Effector CD4-positive, alpha-beta T cell (primary cell): ENCODE measurements around the gene RRP1.

ENCODE experiments used
- DNase-seq: peaks from one replicate; pipeline ENCODE4 v3.0.0-alpha.2; 2020

RRP1 gene

DNA sequence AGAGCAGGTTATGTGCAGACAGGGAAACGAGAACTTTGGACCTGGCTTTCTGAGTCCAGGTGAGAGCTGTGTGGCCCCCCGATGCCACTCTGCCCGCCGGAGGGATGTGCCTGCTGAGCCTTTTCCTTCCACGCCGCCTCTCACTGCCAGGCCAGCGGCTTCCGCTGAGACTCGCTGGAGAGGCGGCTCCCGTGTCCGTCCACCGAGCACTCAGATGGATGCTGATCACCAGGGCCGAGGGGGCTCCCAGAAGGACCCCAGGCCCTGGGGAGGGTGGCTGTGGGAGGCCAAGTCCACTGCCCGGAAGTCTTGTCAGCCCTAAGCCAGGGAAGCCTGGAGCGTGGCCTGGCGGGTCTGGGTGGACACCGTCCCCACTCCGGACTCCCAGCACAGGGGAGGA, 29.7 kb upstream of the RRP1 start:
- no peak for DNase-seq

DNA sequence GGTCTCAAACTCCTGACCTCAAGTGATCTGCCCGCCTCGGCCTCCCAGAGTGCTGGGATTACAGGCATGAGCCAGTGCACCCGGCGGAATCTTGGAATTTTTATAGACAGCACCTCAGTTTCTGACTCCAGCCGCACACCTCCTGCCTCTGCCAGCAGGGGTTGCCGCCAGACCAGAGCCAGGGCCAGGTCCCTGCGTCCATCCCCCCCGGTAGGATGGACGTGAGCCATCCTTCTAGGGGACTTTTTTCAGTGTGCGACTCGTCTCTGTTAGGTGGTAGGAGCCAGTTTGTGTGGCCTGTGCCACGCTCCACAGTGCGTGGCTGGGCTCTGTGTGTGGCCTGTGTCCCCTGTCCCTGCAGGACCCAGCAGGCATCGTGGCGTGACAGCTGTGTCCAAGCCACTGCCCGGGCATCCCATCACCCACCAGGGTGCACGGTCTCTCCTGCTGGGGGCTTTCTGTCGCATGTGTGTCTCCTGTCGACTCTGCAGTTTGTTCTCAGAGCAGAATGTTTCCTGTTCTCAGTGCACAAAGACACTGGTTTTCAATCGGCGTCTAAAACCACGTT, 28.9 kb upstream of the RRP1 start:
- no peak for DNase-seq

DNA sequence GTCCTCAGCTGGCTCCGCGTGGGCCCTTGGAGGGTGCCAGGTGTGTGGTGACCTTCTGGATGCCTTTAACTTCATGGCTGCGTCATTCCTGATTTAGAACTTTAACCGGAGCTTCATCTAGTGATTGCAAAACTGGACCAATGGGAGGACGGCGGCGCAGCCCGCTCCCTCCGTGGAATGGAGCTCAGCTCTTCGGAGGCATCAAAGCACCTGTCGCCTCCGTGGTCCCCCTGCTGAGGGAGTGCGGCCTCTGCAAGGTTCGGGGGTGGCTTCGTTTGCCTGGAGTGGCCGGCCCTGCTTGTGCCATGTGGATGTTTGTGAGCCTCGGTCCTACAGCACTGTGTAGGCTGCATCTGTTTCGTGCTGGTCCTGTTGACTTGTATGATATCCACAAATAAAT, 27.5 kb upstream of the RRP1 start:
- no peak for DNase-seq

DNA sequence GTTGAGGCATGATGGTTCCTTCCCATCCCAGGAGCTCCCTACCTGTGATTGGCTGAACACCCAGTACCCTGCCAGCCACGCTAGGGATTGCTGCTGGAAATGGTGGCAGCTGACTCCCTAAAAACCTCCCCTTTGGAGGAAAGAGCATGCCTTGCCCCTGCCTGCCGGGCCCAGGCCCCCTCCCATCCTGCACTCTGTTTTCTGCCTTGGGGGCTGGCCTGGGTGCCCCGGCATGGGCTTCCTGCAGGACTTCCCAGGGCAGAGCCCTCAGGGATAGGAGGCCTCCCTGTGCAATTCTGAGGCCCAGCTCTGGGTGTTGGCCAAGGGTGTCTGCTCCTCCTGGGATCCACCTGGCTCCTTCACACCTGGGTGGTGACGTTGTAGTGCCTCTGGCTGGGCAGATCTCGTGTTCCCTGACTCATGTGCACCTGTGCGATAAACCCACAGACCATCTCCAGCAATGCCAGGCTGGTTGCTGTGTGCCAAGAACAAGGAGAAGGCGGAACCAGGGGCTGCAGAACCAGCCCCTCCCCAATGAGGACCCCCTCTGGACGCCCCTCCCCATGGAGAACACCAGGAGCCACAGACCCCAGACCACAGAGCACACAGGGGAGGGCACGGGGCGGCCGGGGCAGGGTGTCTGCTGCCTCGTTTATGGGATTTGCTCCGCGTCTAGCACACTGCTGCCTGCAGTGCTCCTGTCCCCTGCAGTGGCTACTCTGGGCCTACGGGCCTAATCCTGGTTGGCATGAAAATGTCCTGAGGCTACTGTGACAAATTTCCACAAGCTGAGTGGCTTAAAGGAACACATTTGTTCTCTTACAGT, 26.9 kb upstream of the RRP1 start:
- DNase-seq = no peak

DNA sequence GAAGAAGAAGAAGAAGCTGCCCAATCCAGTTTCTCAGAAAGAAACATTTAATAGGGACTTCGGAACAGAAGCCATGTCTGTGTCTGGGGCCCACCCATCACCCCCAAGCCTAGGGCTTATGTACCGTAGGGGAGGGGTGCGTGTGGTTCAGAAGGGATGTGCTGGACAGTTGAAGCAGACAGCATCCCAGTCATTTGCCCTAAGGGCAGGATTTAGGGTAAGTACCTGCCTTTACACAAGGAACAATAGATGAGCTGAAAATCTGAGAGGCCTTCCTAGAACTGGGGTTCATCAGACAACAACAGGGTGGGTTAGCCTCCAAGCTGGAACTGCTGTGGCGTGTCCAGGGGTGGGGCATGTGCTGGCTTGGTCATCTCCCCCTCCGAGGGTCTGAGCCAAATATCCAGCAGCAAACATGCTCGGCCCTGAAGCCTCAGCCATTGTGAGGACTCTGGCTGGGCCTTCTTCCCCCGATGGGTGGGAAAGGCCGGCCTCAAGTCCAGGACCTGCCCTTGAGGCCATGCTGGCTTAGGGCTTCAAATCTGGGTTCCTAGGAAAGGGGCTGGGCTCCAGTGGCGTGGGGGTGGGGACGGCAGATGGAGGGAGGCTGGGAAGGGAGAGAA, 25.4 kb upstream of the RRP1 start:
- DNase-seq = no peak

DNA sequence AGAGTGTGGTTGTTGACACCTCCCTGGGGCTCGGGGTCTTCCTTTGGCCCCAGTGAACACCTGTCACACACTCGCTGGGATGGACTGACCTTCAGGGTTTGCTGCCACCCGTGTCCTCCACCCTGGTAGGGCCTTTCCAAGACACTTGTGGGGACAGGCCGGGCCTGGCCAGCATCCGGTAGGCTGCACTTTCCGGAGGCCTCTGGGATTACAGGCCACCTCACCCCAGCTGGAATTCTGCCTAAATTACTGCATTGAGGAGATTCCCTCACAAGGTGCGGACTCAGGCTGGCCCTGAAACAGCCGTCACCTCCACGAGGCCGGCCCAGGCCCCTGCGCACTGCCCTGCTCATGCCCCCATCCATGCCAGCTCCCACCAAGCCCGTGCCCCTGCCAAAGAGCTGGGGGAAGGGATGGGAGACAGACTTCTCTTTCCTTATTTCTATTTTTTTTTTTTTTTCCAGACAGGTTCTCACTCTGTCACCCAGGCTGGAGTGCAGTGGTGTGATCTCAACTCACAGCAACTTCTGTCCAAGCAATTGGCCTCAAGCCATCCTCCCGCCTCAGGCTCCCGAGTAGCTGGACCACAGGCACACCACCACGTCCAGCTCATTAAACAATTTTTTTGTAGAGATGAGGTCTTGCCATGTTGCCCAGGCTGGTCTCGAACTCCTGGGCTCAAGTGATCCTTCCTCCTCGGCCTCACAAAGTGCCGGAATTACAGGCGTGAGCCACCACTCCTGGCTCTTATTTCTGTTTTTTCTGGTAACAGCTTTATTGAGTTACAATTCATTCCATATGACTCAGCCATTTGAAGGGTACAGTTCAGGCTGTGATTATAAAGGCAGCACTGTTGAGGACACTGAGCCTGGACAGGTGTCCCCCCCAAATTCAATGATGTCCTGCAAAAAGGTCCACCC, 24.5 kb upstream of the RRP1 start:
- no peak for DNase-seq

DNA sequence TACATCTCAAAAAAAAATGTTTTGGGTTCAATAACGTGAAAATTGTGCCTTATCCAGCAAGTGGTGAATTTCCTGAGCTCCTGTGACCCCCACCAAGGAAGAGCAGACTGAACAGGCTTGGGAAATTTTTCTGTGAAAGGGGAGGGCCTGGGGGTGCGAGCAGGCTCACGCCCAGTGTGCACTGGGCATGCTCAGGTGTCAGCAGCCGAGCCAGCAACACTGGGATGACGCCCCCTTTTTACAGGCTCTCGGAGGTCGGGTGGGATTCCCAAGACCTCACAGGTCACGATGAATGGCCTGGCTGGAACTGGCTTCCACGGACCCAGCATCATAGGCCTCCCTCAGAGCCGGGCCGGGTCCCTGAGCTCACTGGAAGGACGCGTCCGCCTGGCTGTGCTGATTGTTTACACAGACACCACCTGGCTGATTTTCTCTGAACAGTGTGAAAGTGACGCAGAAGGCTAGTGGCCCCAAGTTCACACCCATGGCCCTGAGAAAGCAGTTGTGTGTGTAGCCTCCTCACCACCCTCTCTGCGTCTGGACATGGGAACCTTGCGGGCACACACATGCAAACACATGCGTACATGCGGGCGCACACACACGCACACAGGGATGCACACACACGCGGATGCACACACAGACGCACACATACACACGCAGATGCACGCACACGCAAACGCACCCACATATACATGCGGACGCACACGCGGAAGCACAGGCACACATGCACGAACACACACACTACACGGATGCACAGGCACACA, 22.5 kb upstream of the RRP1 start:
- no peak for DNase-seq

DNA sequence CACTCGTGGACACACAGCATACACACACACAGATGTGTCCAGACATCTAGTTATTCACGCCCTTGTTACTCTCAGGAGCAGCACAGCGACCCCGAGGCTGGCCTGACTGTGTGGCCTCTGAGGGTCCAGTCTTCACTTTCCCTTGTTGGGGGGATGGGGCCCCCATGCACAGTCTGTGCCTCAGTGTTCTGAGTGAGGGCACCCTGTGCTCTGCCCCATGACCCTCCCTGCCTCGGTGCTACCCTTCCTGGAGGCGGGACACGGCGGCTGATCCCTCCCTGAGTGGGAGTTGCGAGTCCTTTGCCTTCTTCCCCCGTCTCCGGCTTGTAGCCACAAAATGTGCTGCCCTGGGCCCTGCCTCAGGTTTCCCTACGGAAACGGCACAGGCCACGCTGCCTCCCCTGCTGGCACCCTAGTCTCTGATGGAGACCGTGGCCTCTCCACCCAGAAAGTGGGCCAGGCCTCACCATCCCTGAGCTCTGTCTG, 21.8 kb upstream of the RRP1 start:
- DNase-seq = no peak

DNA sequence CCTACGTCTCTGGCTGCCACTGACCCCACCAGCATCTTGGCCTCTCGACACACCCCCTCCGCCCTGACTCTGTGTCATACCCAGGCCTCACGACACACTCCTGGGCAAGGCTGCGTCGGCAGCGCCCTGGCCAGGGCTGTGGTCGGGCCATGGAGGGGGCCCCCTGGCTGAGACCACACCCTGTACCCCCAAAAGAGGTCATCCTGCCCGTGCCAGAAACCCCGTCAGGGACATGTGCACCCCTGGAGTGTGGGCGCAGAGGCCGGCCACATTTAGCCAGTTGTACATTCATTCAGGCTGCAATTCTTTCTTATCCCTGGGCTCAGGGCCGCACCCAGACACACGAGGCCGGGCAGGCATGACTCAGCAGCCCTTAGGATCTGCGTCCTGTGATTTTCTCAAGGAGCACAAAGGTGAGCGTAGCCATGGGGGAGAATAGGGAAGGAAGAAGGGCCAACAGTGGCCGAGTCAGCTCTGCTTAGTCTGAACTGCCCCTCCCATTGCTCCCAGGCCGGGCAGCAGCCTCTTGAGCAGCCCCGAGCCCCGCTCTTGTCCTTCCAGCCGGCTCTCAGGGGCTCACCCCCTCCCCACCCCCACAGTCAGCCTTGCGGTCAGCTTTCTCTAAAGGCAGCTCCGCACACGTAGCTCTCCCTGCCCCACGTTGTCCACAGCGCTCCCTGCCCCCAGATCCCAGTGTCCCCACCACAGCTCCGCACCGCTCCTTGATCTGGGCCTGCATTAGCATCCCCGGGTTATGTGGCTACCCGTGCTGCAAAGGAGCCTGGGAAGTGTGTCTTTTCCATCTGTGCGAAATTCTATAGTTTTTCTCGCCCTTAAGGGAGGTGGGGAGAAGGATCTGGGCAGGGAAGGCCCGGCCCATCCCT, 21.2 kb upstream of the RRP1 start:
- no peak for DNase-seq

DNA sequence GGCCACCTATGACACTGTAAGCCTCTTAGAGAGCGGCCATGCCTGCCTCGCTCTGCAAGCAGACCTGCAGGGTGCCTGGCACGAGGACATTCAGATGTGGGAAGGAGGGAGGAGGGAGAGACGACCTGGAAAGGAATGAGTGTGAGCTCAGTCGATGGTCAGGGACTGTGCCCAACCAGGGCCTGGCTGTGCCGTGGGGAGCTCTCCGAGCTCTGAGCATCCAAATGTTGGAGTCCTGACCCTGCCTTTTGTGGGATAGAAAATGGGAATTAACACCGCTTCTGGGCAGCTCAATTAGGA, 20.6 kb upstream of the RRP1 start:
- no peak for DNase-seq

DNA sequence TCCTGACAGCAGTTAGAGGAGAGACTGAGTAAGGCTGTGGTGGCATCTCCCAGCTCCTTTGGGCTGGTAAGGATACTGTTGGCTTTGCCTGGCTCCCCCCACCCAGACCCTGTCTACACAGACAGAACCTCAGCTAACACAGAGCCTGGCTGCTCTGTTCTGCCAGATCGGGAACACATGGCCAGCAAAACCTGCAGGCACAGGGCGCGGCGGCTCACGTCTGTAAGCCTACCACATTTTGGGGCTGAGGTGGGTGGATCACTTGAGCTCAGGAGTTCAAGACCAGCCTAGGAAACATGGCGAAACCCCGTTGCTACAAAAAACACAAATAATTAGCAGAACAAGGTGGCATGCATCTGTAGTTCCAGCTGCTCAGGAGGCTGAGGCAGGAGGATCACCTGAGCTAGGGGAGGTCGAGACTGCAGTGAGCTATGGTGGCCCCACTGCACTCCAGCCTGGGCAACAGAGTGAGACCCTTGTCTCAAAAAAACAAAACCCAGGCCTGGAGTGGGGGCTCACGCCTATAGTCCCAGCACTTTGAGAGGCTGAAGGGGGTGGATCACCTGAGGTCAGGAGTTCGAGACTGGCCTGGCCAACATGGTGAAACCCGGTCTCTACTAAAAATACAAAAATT, 19.9 kb upstream of the RRP1 start:
- no peak for DNase-seq

DNA sequence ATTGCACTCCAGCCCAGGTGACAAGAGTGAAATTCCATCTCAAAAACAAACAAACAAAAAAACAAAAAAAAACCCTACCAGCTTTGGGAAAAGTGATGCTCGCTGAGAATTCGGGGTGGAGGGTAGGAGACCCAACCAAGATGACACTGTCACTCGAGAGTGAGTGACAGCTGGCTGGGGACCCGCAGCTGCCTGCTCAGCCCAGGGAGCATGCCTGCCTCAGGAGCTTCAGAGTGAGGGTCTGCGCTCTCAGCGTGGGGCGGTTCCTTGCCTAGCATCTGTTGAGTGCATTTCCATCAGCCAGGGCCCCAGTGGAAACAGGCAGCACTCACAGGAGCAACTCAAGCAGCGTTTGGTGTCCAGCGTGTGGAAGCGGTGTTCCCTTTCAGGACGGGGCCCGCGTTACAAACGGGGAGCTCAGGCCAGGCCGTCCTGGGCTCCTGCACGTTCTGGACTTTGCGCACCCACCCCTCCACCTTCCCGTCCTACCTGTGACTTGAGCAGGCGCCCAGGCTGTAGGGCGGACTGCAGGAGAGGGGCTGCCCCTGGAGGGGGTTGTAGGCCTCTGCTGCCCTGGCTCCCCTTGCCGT, 19.2 kb upstream of the RRP1 start:
- no peak for DNase-seq

DNA sequence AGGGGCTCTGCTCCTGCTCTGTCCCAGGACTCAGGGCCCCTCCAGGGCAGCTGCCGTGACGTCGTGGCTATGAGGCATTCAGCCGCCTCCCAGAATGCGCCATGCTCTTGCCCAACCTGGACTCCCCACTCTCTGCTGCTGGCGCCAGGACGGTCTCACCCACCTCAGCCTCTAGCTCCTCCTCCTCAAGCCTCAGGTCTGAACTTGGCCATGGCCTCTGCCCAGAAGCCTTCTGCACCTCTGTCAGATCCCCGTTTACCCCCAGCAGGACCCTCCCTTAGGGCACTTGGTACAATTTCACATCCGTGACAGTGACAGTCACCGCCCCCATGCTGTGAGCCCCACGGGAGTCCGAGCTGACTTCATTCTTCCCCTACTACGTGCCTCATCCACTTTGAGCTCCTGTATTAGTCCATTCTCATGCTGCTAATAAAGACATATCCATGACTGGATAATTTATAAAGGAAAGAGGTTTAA, 18.1 kb upstream of the RRP1 start:
- DNase-seq = no peak

DNA sequence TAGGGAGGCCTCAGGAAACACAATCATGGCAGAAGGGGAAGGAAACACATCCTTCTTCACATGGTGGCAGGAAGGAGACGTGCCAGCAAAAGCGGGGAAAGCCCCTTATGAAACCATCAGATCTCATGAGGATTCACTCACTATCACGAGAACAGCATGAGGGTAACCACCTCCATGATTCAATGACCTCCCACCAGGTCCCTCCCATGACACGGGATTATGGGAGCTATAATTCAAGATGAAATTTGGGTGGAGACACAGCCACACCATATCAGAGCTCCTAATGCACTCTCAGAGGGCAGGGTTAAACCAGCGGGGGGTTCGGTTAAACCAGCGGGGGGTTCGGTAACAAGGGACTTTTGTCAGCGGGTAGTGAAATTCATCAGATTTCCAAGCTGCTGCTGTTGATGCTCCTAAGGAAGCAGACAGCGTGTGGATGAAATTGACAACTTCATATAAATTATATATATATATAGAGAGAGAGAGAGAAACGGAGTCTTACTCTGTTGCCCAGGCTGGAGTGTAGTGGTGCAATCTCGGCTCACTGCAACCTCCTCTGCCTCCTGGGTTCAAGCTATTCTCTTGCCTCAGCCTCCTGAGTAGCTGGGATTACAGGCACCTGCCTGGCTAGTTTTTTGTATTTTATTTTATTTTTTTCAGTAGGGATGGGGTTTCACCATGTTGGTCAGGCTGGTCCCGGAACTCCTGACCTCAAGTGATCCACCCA, 17.5 kb upstream of the RRP1 start:
- DNase-seq = no peak

DNA sequence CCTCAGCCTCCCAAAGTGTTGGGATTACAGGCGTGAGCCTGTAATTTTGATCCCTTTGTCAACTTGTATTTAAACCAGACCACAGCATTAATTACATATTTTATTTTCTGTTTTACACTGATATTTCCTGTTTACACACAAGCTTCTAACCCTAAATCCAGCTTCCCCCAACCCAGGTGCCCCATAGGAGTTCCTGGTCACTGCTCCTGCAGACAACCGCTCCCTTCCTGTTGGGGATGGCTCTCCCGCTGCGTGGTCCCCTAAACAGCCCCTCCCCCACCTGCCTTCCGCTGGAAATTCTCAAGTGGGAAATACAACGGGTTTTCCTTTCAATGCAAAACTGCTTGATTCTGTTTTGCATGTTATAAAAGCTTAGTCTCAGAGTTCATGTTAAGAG, 17.0 kb upstream of the RRP1 start:
- DNase-seq = no peak

DNA sequence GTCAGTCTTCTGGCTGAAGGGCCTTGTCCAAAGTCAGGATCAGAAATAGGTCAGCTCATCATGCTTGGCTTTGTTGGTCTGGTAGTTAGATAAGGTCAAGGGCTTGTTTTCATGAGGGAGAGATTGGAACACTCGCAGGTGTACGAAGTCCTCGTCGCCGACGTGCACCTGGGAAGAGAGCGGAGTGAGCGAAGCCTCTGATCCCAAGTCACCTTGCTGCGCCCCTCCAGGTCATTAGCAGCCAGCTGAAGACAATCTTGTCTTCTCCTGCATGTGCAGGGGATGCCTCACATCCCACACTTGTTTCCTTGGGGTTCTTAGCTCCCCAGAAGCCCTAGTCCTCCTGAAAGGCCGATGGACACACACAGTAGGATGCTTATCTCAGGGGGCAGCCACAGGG, 15.2 kb upstream of the RRP1 start:
- no peak for DNase-seq

DNA sequence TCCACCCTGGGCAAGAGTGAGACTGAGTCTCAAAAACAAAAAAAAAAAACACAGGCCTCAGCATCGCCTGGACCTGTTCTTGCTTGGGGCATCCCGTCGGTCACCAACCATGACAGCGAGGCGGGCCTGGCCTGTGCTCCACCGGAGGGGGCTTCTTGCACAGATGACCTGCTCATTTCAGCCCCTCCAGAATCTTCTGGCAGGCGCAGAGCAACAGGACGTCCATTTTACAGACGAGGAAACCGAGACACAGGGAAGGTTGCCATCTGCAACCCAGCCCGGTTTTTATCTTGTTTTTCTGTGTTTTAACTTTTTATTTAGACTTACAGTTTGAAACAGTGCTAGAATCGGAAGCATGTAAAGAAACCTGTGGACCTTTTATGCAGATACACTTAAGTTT, 14.2 kb upstream of the RRP1 start:
- DNase-seq = no peak

DNA sequence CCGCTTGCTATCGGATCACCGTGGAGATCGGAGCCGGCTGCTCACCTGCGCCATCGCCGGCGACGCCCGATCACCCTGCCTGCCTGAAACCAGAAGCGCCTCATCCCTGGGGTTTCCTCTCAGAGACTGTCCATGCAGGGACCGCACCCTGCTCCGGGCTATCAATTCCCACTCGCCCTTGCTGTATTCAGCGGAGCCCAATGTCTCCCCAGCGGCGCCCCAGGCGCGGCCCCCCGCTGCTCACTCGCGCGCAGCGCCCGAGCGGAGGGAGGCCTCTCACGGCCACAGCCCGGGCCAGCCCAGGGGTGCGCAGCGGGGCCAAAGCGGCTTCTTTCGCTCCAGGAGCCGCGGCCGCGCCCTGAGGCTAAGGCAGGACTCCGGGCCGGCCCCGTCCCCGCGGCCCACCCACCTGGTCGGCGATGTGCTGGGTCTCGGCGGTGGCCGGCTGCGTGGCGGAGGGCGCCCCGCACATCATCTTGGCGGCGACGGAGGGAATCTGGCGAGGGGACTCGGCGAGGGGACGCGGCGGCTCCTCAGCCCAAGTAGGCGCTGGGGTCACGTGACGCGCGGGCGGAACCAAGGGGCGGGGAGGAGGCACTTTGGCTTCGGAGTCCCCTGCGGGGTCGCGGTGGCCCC, 13.5 kb upstream of the RRP1 start, which contains the start of gene CSTB:
CSTB (minus strand) TSS at position 514 of the 636 bp plus-strand sequence; CDS start at position 475, 39 bp downstream.
- peak; percentile 89 for DNase-seq

DNA sequence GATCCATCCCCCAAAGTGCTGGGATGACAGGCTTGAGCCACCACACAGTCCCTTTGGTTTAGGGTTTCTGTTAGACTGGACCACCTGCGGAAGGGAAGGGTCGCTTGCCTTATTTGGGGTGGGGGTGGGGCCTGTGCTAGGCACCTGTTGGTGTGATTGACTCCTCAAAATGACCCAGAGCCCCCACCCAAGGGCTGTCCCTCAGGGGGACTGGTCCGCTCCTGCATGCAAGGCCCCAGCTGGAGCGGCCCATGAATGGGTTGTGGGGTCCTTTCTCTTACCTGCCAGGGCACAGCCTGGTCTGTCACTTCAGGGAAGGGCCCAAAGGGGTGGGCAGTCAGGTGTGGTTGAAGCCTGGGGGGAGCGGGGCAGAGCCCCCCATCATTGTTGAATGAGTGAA, 11.4 kb upstream of the RRP1 start:
- no peak for DNase-seq
